GM21717 (cell line): ENCODE data around the gene ENTPD2.

Experiments used
- ATAC-seq: cut with Tn5 transposase; IDR thresholded peaks from one replicate; pipeline ENCODE4 v1.9.1; 2021; ENCODE audit warnings: mild to moderate bottlenecking, moderate library complexity; ENCODE audit not compliant: unreplicated experiment

The ENTPD2 gene

GRCh38 chr9:137080260-137081122, 26.6 kb upstream of the ENTPD2 start:
- ATAC-seq, result no peak

DNA sequence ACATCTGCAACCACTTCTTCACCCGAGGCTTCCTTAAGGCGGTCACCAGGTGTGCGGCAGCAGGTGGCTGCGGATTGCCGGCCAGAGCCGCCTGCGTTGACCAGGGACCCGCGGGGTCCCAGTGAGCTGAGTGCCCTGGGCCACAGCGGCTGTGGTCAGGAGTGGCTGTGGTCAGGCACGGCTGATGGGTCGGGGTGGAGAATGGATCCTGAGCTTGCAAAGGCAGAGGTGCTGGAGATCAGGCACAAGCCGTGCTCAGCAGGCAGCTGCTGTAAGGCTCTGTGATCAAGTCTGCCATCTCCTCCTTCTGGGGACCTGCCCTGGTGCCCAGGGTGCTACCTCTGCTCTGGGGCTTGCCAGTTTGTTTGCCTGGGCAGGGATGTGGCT, 25.5 kb upstream of the ENTPD2 start:
- no peak for ATAC-seq

DNA sequence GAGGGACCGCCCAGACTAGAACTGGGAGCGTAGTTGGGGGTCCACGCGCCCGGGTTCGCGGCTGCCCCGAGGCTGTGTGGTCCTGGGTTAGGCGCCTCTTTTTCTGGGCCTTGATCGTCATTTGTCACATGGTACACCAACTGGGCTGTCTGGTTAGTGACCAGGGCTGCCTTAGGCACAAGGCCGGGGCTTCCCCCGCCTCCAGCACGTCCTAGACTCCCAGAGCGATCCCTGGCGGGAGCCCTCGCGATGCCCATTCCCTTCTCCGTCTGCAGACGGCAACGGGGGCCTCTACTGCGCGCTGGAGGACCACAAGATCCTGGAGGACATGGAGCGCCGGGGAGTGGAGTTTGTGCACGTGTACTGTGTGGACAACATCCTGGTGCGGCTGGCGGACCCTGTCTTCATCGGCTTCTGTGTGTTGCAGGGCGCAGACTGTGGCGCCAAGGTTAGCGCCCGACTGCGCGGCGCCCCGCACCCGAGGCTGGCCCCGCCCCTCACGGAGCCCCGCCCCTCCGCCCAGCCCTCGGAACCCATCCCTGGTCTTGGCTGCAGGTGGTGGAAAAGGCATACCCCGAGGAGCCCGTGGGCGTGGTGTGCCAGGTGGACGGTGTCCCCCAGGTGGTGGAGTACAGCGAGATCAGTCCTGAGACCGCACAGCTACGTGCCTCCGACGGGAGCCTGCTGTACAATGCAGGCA, 25.0 kb upstream of the ENTPD2 start:
- no peak for ATAC-seq

GRCh38 chr9:137077758-137078693, 24.2 kb upstream of the ENTPD2 start:
- ATAC-seq, result no peak

DNA sequence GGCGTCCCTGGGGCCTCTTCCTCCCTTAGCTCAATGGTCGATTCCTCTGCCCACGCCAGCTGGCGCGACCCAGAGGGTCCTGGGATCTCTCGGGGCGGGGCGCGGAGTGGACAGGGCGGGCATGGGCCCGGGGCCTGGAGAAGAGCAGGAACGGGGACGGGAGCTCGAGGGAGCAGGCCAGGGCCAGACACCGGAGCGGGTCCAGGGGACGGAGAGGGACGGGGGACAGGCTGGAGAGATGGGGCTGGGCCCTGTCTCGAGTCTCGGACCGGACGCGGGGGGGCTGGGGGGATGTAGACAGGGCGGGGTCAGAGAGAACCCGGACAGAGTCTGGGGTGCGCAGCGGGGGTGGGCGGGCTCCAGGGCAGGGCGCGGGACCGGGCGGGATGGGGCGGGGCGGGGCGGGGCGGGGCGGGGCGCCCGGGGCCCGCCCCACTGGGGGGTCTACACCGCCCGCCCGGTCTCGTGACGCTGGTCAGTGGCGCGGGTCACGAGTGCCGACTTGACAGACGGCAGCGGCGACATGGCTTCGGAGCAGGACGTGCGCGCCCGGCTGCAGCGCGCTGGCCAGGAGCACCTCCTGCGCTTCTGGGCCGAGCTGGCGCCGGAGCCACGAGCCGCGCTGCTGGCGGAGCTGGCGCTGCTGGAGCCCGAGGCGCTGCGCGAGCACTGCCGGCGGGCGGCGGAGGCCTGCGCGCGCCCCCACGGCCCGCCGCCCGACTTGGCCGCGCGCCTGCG, 23.3 kb upstream of the ENTPD2 start, which contains the start of gene UAP1L1:
Gene UAP1L1, plus strand, starts transcription at position 508 of the 738 bp plus-strand sequence. Its CDS starts 16 bp downstream, at position 524.
- ATAC-seq, result no peak

GRCh38 chr9:137076636-137077009, 22.8 kb upstream of the ENTPD2 start:
- ATAC-seq, result no peak

- no peak for ATAC-seq
Observed at GRCh38 chr9:137075275-137075775, 21.5 kb upstream of the ENTPD2 start.

- no peak for ATAC-seq
Observed at GRCh38 chr9:137074657-137075274, 20.9 kb upstream of the ENTPD2 start.

DNA sequence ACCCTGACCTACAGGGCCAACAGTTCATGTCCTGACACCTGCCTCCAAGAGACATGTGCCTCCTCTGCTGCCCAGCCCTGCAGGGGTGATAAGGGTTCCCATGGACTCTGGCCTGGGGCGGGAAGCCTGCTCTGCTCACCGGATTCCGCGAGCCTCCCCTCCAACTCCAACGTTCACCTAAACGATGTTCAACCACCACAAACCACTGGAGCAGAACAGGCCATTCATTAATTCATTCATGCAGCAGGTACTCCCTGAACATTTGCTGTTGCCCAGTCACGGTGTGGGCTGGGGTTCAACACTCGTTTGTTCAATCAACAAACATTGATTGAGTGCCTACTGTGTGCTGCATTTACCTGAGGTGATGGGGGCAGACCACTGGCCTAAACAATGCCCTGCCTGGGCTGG, 20.1 kb upstream of the ENTPD2 start:
- no peak for ATAC-seq

DNA sequence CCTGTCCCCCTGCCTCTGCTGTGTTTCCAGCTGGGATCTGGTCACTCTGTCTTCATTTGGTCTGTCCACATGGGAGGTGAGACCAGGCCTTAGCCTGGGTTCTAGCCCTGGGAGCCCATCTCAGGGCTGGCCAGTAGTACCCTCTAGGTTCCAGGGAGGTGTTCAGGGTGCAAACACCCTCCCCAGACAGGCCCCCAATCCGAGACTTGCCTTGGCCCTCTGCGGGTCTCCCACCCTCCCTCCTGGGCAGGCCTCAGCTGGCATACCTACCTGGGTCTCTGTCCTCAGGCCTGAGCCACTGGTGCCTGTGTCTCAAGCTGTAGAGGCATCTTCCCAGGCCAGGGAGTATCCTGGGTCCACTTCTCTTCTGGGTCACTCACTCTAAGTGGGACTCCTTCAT, 17.4 kb upstream of the ENTPD2 start:
- no peak for ATAC-seq

DNA sequence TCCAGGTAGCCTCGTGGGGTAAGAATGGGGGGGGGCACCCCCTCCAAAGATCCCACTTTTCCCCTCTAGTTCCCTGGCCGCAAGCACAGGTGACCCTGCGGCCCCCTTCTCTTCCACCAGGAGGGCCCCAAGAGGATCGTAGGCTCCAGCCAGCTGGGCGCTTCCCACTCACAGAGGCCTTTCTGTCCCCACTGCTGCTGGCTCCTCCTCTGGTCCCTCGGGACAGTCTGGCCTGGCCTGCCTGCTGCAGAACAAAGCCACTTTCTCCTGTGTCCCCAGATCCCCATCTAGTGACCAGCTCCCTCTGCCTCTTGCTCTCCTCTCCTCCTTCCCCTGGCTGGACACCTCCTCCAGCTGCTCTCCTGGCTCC, 17.0 kb upstream of the ENTPD2 start:
- no peak for ATAC-seq

DNA sequence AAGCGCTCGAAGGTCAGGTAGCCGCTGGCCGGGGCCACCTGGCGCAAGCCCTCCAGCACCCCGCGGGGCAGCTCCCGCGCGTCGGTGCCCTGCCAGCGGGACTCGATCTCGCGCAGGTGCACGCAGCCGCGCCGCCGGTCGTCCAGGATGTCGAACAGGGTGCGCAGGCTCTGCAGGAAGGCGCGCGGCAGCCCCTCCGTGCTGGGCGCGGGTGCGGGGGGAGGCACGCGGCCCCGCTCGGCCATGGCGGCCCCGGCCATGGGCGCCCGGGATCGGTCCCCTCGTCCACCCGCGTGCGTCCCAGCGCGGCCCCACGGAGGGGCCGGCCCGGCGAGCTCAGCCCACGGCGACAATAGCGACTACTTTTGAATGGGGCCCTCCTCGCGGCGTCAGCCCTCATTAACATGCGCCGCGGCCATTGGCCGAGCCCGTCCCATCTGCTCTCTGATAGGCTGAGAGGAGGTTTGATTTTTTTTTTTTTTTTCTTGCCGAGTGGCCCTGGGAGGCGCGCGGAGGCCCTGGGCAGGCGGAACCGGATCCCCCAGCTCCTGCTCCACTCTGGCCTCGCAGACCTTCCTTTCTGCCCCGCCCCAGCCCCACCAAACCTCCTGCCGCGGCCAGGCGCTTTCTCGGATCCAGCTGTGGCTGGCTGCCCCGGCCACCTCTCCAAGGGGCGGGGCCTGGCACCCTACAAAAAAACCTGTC, 16.5 kb upstream of the ENTPD2 start, which contains the start of gene SAPCD2:
Gene SAPCD2, minus strand, starts transcription at position 357 of the 705 bp plus-strand sequence. Its CDS starts 97 bp downstream, at position 260.
- ATAC-seq, result peak; percentile 47

DNA sequence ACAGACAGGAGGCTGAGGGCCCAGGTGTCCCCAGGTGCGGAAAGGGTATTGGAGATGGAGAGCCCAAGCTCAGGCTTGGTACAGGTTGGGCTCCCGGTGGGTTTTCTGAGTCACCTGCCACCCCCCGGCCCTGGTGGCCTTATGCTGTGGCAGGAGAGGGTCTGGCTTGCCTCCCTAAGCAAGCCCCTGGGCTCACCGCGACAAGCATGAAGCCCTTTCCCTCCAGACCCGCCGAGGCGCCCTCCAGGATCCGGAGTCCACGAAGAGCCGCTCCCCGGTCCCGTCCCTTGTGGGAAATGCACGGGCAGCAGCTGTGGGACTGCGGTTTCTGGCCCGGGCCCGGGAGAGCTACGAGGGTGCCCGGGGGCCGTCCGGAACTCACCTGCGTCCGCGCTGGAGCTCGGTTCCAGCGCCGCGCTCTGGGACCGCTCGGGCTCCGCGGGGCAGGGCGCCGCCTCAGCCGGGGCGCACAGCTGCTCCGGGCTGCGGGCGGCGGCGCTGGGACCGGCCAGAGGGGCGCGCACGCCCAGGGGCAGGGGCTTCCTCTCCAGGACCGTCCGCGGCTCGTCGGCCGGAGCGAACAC, 15.7 kb upstream of the ENTPD2 start:
- no peak for ATAC-seq

DNA sequence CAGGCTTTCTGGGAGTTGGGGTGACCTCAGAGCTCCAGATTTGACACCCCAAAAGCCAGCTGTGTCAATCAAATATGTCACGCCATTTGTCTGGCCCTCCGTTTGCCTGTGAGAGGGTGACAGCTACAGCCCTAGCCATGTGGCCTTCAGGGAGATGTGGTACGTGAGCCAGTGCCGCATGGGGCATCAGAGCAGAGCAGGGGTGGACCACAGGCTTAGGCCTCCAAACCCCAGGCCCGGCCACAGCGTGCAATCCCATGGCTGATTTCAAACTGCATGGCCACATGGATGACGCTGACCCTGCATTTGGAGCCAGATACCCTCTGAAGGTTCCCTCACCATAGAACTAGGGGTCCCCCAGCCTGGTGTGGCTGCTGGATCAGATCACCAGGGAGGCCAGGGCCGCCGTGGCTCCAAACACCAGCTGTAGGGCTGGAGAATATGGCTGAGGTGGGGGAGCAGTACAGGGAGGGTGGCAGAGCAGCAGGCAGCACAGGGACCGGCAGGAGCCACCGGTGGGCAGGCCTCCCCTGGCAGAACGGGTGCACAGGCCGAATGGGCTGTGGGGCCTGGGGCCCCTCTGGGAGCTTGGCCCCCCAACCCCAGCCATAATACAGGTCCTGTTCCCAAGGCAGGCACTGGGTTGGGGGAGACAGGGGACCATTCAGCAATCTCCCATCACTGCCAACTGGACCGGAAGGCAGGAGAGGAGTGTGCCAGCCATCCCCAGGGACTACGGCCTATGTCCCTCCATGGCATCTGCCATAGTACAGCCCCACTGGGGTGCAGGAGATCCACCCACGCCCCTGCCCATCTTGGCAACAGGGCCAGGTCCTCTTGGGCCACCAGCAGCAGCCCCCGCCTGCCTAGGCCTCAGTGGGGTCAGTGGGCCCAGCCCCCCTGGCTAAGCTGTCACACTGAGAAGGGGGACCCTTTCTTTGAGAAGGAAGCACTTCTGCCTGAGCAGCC, 15.0 kb upstream of the ENTPD2 start:
- ATAC-seq, result no peak

DNA sequence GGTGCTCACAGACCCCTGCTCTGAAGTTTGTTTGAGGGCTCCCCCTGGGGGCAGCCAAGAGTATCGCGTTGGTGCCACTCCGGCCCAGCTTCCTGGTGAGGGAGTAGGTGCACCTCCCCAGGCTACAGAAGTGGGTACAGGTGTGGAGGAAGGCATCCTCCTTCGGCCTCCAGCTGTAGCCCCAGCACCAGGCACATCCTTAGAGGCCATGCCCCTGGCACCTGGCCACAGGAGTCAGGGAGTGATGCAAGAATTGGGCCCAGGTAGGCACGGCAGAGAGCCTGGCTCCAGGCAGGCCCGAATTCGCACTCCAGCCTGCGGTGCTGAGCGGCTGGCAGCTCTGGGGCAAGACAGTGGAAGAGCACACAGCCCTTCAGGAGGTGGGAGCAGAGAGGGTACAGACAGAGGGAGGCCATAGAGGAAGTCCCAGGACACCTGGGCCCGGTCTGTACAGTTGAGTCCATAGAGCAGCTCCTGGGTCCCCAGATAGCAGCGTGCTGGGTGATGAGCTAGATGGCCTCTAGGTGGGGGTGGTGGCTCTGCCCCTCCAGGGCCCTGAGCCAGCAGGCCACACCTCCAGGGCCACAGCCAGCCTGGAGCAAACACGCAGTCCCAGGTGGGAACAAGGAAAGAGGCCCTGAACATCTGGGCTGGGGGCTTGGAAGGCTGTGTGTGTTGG, 14.1 kb upstream of the ENTPD2 start:
- no peak for ATAC-seq

DNA sequence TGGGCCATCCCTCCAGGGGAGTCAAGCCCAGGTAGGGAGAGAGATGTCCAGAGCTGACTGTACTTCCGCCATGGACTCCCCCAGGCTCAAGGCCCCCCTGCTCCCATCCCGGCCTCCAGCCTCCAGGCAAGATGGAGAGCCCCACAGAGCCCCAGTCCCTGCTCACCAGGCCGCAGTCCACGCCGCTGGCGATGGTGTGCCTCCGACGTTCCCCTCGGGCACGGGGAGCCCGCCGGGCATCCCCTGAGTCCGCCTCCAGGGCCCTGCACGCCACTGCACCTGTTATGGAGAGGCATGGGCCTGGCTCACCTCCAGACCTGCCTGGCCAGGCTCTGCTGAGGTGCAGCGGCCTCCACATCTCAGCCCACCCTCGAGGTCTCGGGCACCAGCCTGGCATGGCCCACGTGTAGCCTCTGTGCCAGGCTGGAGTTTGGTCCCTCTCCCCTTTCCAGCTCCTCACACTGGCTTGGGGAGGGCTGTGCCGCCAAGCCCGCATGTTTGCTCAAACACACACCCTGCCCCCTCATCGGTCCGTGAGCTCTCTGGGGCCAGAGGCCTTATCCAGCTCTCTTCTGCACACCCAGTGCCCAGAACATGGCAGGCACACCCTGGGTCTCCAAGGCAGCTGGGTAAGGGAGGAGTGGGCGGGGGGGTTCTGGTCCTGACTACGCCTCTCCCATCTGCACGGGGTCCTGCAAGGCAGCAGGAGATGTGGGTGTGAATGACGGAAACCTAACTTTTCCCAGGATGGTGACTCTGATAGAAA, 12.4 kb upstream of the ENTPD2 start:
- ATAC-seq, result no peak
